Kidney (tissue), 14 donors: Measurements from ENCODE around the gene RBM45. TPM values are rescaled to one million over a fixed set of nuclear protein-coding genes. Genes with fewer than 3 reads are reported as not detected.

ENCODE experiments used
- DNase-seq, 5 donors: peaks; one replicate each; pipeline ENCODE4 v3.0.0-alpha.2; 2013 to 2020
- FAIRE-seq: peaks from 2 replicates; lab custom pipeline; 2012; peaks lifted over from hg19 to GRCh38; lab: Jason Lieb, UNC
- H3K27ac ChIP-seq, 2 donors: one replicate each; pipeline ENCODE4 v1.7.0; 2013; ENCODE audit warnings: low read depth in 2 of 2, low read length in 2 of 2, inconsistent platforms in 1 of 2
- H3K27me3 ChIP-seq: one replicate; pipeline ENCODE4 v1.7.1; 2013; ENCODE audit warnings: low read length, inconsistent platforms; ENCODE audit not compliant: control insufficient read depth, insufficient read depth
- H3K36me3 ChIP-seq, 3 donors: one replicate each; pipeline versions ENCODE4 v1.7.0 to v1.7.1; 2013; ENCODE audit warnings: low read length in 3 of 3, control low read depth in 1 of 3, inconsistent platforms in 1 of 3; ENCODE audit not compliant: insufficient read depth in 3 of 3, control insufficient read depth in 2 of 3
- H3K4me1 ChIP-seq, 3 donors: one replicate each; pipeline versions ENCODE4 v1.7.0 to v1.7.1; 2013; ENCODE audit warnings: low read length in 3 of 3, inconsistent platforms in 1 of 3, low read depth in 1 of 3; ENCODE audit not compliant: control insufficient read depth in 2 of 3, insufficient read depth in 2 of 3
- H3K4me3 ChIP-seq, 3 donors: one replicate each; pipeline versions ENCODE4 v1.7.0 to v1.8.1; 2013; ENCODE audit warnings: low read length in 3 of 3, control low read depth in 1 of 3, inconsistent platforms in 1 of 3
- H3K9ac ChIP-seq, 3 donors: one replicate each; pipeline versions ENCODE4 v1.7.0 to v1.7.1; 2013; ENCODE audit warnings: low read length in 3 of 3, control low read depth in 1 of 3, inconsistent platforms in 1 of 3
- H3K9me3 ChIP-seq, 3 donors: one replicate each; pipeline versions ENCODE4 v1.7.0 to v1.7.1; 2013; ENCODE audit warnings: low read length in 3 of 3, control low read depth in 1 of 3, inconsistent platforms in 1 of 3; ENCODE audit not compliant: control insufficient read depth in 2 of 3, insufficient read depth in 1 of 3
- CTCF ChIP-seq: IDR thresholded peaks from 3 replicates; pipeline ENCODE4 v1.5.1; 2012; ENCODE audit warnings: mild to moderate bottlenecking, moderate library complexity, borderline replicate concordance; ENCODE audit not compliant: insufficient read depth; ENCODE audit errors: extremely low read depth
- intact Hi-C: fragments of 100-400 bp; cut with DNase I; formaldehyde crosslinking; loops from one replicate; pipeline ENCODE4 v1.11.1; 2022
- polyA plus RNA-seq: library from polyadenylated mRNA; stranded (reverse); fragments of 350-450 nt; fragmentation: Illumina TruSeq; extraction: RNeasy Lipid Tissue Mini Kit (QIAGEN cat#74804); gene quantifications from one replicate; pipeline ENCODE4 v1.2.3, GENCODE V29; 2014; ENCODE audit warnings: low read depth, low replicate concordance; ENCODE audit not compliant: insufficient read depth
- total RNA-seq: library from RNA; stranded (reverse); fragmentation: NEBNext Ultra II Directional; extraction: Animal tissue kit (Norgen Biotek cat#: 25700); gene quantifications from one replicate; pipeline ENCODE4 v1.2.1, GENCODE V29; 2021
- donor health status: control.
- donor health status: control.
- donor health status: control.
- donor health status: control.
- donor health status: control.
- donor health status: DM: yes; HTN: yes; CAD: no.
- donor health status: Normal renal cell carcinoma (clear cell type).

RBM45 gene
- total and polyA plus RNA-seq, 2 donors from 2014 or later: 10.1 to 19.2 TPM

- Histone ChIP-seq H3K36me3 (no peaks in the 10 kb centered on the region), H3K4me3 (no peak overlapping the region), H3K9ac (no peak overlapping the region), H3K9me3 (no peaks in the 10 kb centered on the region), H3K4me1 (no peaks in the 10 kb centered on the region), H3K27ac (no peak overlapping the region), H3K27me3 (no peaks in the 10 kb centered on the region)
- FAIRE-seq (no peak), DNase-seq (peak in 3 of 5 donors; percentile 32 to 82 (median 70))
- no peak for TF ChIP-seq CTCF
- intact Hi-C loops: no loop called here
Measured at GRCh38 chr2:178142274-178143065, 30.2 kb downstream of the RBM45 start.

GRCh38 chr2:178143481-178143880 lies 31.2 kb downstream of the RBM45 start:
- Histone ChIP-seq H3K9ac (no peak overlapping the region), H3K36me3 (no peaks in the 10 kb centered on the region), H3K9me3 (no peaks in the 10 kb centered on the region), H3K4me1 (no peaks in the 10 kb centered on the region), H3K27ac (no peak overlapping the region), H3K4me3 (no peak overlapping the region), H3K27me3 (no peaks in the 10 kb centered on the region)
- no peak for DNase-seq
- no peak for TF ChIP-seq CTCF
- intact Hi-C loops: no loop called here
- FAIRE-seq: no peak

GRCh38 chr2:178152033-178152432 lies 39.8 kb downstream of the RBM45 start:
- H3K4me3 ChIP-seq: no peak overlapping the region
- intact Hi-C loops: no loop called here
- no peak for TF ChIP-seq CTCF
- H3K9me3 ChIP-seq: no peaks in the 10 kb centered on the region
- peak in 1 of 5 donors; percentile 62 for DNase-seq
- H3K27me3 ChIP-seq: no peaks in the 10 kb centered on the region
- no peaks in the 10 kb centered on the region for H3K36me3 ChIP-seq
- H3K9ac ChIP-seq: no peak overlapping the region
- H3K27ac ChIP-seq: no peak overlapping the region
- peak; percentile 60 for FAIRE-seq
- H3K4me1 ChIP-seq: peaks cover 0 to 3% (median 0%) of the 10 kb centered on the region in 3 donors
